WTC11 (cell line): ENCODE data around the gene CH25H. TPM values are rescaled to one million over a fixed set of nuclear protein-coding genes. Genes with fewer than 3 reads are reported as not detected.

Experiments
- ATAC-seq: fragments of 200-7000 bp; cut with Tn5 transposase; 2 replicates; pipeline ENCODE4 v1.10.0; 2021; ENCODE audit warnings: mild to moderate bottlenecking, moderate library complexity
- CTCF ChIA-PET: fragments of 300-600 bp; sonication (Branson Sonifier 250); formaldehyde crosslinking; loops from one replicate; lab custom pipeline; 2021; ENCODE audit warnings: antibody characterized with exemption; lab: Charles Lee
- POLR2A ChIA-PET: fragments of 350-600 bp; sonication (Branson Sonifier 250); formaldehyde crosslinking; loops from one replicate; lab custom pipeline; 2021; ENCODE audit warnings: antibody characterized with exemption; lab: Charles Lee
- DNase-seq: peaks from one replicate; pipeline ENCODE4 v3.0.0; 2021; ENCODE audit warnings: low spot score
- H3K27ac Mint-ChIP-seq: 2 replicates; pipeline ENCODE4 v1.8.0; 2021; ENCODE audit warnings: mixed read lengths
- H3K27me3 Mint-ChIP-seq: 2 replicates; pipeline ENCODE4 v1.8.0; 2021; ENCODE audit warnings: low read depth, mild to moderate bottlenecking, moderate library complexity, mixed read lengths
- H3K36me3 Mint-ChIP-seq: 2 replicates; pipeline ENCODE4 v1.8.0; 2021; ENCODE audit warnings: mixed read lengths
- H3K4me1 Mint-ChIP-seq: 2 replicates; pipeline ENCODE4 v1.8.0; 2022; ENCODE audit warnings: mixed read lengths
- H3K4me3 Mint-ChIP-seq: 2 replicates; pipeline ENCODE4 v1.8.0; 2021; ENCODE audit warnings: mild to moderate bottlenecking, moderate library complexity, mixed read lengths
- H3K9me3 Mint-ChIP-seq: 2 replicates; pipeline ENCODE4 v1.8.0; 2021; ENCODE audit warnings: mixed read lengths
- ESRRA ChIP-seq: sonication (generic); formaldehyde crosslinking; IDR thresholded peaks from 2 replicates; pipeline ENCODE4 v1.8.1; 2022; ENCODE audit warnings: mild to moderate bottlenecking, missing genetic modification reagents, borderline replicate concordance
- FOXP1 ChIP-seq: sonication (generic); formaldehyde crosslinking; IDR thresholded peaks from 2 replicates; pipeline ENCODE4 v1.8.0; 2022; ENCODE audit warnings: missing genetic modification reagents, mild to moderate bottlenecking, moderate library complexity, borderline replicate concordance
- GTF2I ChIP-seq: fragments of 250-450 bp; sonication (Bioruptor Pico); conservative IDR thresholded peaks from 2 replicates; pipeline ENCODE4 v1.4.0; 2021; ENCODE audit warnings: mild to moderate bottlenecking
- IRF2 ChIP-seq: sonication (generic); formaldehyde crosslinking; IDR thresholded peaks from 2 replicates; pipeline ENCODE4 v1.8.0; 2022; ENCODE audit warnings: low read depth, missing genetic modification reagents, borderline replicate concordance
- JUN ChIP-seq: sonication (generic); formaldehyde crosslinking; IDR thresholded peaks from 2 replicates; pipeline ENCODE4 v1.8.0; 2023; ENCODE audit warnings: mild to moderate bottlenecking, missing genetic modification reagents
- MXD4 ChIP-seq: fragments of 250-450 bp; sonication (Bioruptor Pico); IDR thresholded peaks from 2 replicates; pipeline ENCODE4 v1.8.0; 2021; ENCODE audit warnings: mild to moderate bottlenecking, moderate library complexity, borderline replicate concordance
- NFATC4 ChIP-seq: fragments of 250-450 bp; sonication (Bioruptor Pico); IDR thresholded peaks from 2 replicates; pipeline ENCODE4 v1.9.0; 2021; ENCODE audit warnings: mild to moderate bottlenecking
- NR1H2 ChIP-seq: sonication (generic); formaldehyde crosslinking; IDR thresholded peaks from 2 replicates; pipeline ENCODE4 v1.9.0; 2021; ENCODE audit warnings: mild to moderate bottlenecking, moderate library complexity, missing genetic modification reagents
- SMAD3 ChIP-seq: sonication (generic); formaldehyde crosslinking; IDR thresholded peaks from 2 replicates; pipeline ENCODE4 v1.8.0; 2022; ENCODE audit warnings: missing genetic modification reagents, mild to moderate bottlenecking, borderline replicate concordance
- SP1 ChIP-seq: sonication (generic); formaldehyde crosslinking; conservative IDR thresholded peaks from 2 replicates; pipeline ENCODE4 v1.8.1; 2022; ENCODE audit warnings: missing genetic modification reagents
- ZBTB21 ChIP-seq: sonication (generic); formaldehyde crosslinking; IDR thresholded peaks from 2 replicates; pipeline ENCODE4 v1.8.1; 2023; ENCODE audit warnings: mild to moderate bottlenecking, missing genetic modification reagents, borderline replicate concordance
- ZNF121 ChIP-seq: sonication (generic); formaldehyde crosslinking; IDR thresholded peaks from 2 replicates; pipeline ENCODE4 v1.8.0; 2023; ENCODE audit warnings: missing genetic modification reagents
- ZNF138 ChIP-seq: sonication (generic); formaldehyde crosslinking; conservative IDR thresholded peaks from 2 replicates; pipeline ENCODE4 v1.8.1; 2022; ENCODE audit warnings: mild to moderate bottlenecking, moderate library complexity, missing genetic modification reagents
- ZNF263 ChIP-seq: sonication (generic); formaldehyde crosslinking; IDR thresholded peaks from 2 replicates; pipeline ENCODE4 v1.8.1; 2022; ENCODE audit warnings: low read depth, mild to moderate bottlenecking, moderate library complexity, missing genetic modification reagents
- total RNA-seq: library from RNA; stranded (reverse); gene quantifications from 3 replicates; pipeline ENCODE4 v1.2.3, GENCODE V29; 2021
- TF ChIP-seq, protein P1 (sequence below): sonication (generic); formaldehyde crosslinking; IDR thresholded peaks from 2 replicates; pipeline ENCODE4 v1.8.0; 2022; ENCODE audit warnings: mild to moderate bottlenecking, missing genetic modification reagents
- TF ChIP-seq, protein P2 (sequence below): fragments of 250-450 bp; sonication (Bioruptor Pico); conservative IDR thresholded peaks from 2 replicates; pipeline ENCODE4 v1.9.0; 2021; ENCODE audit warnings: mild to moderate bottlenecking
- TF ChIP-seq, protein P3 (sequence below): sonication (generic); formaldehyde crosslinking; conservative IDR thresholded peaks from 2 replicates; pipeline ENCODE4 v1.8.1; 2022; ENCODE audit warnings: mild to moderate bottlenecking, missing genetic modification reagents
- TF ChIP-seq, protein P4 (sequence below): fragments of 250-450 bp; sonication (Bioruptor Pico); IDR thresholded peaks from 2 replicates; pipeline ENCODE4 v1.9.0; 2021; ENCODE audit warnings: moderate library complexity, mild to moderate bottlenecking, inconsistent platforms, borderline replicate concordance

CH25H gene
- total RNA-seq, 1 experiment from 2014 or later = not detected

DNA sequence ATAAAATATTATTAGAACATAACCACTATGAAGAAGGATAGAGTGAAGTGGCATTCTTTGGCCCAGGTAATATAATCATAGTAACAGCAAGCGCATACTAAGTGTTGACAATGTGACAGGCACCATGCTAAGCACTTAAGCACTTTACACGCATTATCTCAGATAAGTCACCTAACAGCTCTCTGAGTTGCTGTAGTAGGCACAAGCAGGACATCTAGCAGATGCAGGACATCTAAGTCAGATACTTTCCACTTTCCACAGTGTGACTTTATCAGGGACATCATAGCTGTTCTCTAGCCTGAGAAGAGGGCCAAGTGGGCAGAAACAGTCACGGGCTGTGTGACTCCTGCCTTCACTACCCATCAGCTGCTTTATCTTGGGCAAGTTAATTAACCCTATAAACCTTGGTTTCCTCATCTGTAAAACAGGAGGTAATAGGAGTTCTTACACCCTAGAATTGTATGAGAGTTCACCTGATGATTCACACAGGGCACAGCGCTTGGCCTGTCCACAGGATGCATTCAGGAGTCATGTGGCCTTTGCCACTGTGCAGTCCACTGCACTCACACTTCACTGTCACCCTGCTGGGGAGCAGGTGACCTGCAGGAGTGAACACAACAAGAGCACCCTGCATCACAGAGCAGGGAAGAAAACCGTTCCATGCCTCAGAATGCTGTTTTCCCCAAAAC, 32.0 kb upstream of the CH25H start (continued):
- TF ChIP-seq, protein P1, sequence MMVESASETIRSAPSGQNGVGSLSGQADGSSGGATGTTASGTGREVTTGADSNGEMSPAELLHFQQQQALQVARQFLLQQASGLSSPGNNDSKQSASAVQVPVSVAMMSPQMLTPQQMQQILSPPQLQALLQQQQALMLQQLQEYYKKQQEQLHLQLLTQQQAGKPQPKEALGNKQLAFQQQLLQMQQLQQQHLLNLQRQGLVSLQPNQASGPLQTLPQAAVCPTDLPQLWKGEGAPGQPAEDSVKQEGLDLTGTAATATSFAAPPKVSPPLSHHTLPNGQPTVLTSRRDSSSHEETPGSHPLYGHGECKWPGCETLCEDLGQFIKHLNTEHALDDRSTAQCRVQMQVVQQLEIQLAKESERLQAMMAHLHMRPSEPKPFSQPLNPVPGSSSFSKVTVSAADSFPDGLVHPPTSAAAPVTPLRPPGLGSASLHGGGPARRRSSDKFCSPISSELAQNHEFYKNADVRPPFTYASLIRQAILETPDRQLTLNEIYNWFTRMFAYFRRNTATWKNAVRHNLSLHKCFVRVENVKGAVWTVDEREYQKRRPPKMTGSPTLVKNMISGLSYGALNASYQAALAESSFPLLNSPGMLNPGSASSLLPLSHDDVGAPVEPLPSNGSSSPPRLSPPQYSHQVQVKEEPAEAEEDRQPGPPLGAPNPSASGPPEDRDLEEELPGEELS (CRISPR knock-in tag) = no peak
- no peak for TF ChIP-seq JUN
- no peak for TF ChIP-seq SMAD3
- TF ChIP-seq MXD4 (CRISPR knock-in tag) = no peak
- no peak for TF ChIP-seq ZNF138
- no peak for TF ChIP-seq ESRRA (CRISPR knock-in tag)
- TF ChIP-seq, protein P2, sequence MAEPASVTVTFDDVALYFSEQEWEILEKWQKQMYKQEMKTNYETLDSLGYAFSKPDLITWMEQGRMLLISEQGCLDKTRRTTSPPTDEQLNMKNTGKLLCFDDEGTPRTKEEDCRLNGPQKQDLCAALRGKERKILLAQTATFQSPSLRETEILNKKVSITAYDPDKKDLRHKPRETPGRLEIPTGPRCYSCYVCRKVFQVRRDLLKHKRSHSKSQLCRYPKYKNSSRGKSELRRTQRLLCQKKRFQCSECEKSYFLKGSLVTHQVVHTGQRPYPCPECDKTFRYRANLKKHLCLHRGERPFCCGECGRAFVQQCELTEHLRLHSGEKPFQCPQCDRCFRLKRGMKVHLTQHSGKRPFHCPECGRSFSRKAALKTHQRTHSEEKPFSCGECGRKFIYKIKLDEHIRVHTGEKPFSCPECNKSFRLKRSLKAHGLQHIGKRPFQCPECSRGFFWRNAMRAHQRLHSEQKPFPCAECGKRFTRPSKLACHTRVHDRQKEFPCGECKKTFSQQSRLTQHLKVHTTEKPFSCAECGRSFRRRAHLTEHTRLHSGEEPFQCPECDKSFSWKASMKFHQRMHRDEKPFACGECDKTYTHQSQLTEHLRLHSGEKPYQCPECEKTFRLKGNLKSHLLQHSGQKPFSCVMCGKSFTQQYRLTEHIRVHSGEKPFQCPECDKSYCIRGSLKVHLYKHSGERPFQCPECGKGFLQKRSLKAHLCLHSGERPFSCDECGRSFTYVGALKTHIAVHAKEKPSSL (CRISPR knock-in tag) = no peak
- no peak for TF ChIP-seq NFATC4 (CRISPR knock-in tag)
- no peak for TF ChIP-seq SP1 (CRISPR knock-in tag)

DNA sequence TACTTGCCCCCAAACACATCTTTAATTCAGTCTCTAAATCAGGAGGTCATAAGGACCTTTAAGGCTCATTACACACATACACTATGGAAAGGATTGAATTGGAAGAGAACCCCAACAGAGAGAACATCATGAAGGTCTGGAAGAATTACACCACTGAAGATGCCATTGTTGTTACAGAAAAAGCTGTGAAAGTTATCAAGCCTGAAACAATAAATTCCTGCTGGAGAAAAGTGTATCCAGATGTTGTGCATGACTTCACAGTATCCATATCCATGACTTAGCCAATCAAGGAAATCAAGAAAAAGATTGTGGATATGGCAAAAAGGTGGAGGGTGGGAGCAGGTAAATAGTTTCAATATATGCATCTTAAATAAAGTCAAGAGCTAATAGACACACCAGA, 30.7 kb upstream of the CH25H start:
- DNase-seq (no peak), ATAC-seq (no peak)
- Mint-ChIP-seq H3K9me3 (no peaks in the 10 kb centered on the region), H3K36me3 (peaks cover 7% of the 10 kb centered on the region; the same call in 1 of the 2 replicates), H3K27ac (no peak overlapping the region), H3K27me3 (no peaks in the 10 kb centered on the region), H3K4me3 (no peak overlapping the region), H3K4me1 (peaks cover 42% of the 10 kb centered on the region)
- ChIA-PET CTCF (no interaction called here), POLR2A (no interaction called here)
- TF ChIP-seq, protein P3, sequence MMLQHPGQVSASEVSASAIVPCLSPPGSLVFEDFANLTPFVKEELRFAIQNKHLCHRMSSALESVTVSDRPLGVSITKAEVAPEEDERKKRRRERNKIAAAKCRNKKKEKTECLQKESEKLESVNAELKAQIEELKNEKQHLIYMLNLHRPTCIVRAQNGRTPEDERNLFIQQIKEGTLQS (CRISPR knock-in tag) = no peak
- TF ChIP-seq IRF2 (CRISPR knock-in tag) (no peak), ZBTB21 (CRISPR knock-in tag) (no peak), NR1H2 (CRISPR knock-in tag) (no peak), ZNF263 (no peak), FOXP1 (CRISPR knock-in tag) (no peak), GTF2I (CRISPR knock-in tag) (no peak), ZNF121 (CRISPR knock-in tag) (no peak)
- TF ChIP-seq, protein P4, sequence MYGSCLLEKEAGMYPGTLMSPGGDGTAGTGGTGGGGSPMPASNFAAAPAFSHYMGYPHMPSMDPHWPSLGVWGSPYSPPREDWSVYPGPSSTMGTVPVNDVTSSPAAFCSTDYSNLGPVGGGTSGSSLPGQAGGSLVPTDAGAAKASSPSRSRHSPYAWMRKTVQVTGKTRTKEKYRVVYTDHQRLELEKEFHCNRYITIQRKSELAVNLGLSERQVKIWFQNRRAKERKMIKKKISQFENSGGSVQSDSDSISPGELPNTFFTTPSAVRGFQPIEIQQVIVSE (CRISPR knock-in tag) = no peak
- TF ChIP-seq, protein P1 (CRISPR knock-in tag) = no peak
- TF ChIP-seq, all 79 proteins: peak for 0
